HEK293T (cell line): Measurements from ENCODE around the gene DGKQ.

Source experiments
- ARNT ChIP-seq: fragments of 450-650 bp; IDR thresholded peaks from 2 replicates; pipeline ENCODE4 v1.6.1; 2017; ENCODE audit warnings: mild to moderate bottlenecking
- BHLHE40 ChIP-seq: fragments of 450-650 bp; IDR thresholded peaks from 2 replicates; pipeline ENCODE4 v1.6.1; 2016; ENCODE audit warnings: mild to moderate bottlenecking, moderate library complexity, borderline replicate concordance
- CTBP1 ChIP-seq: fragments of 450-650 bp; IDR thresholded peaks from 2 replicates; pipeline ENCODE4 v1.6.1; 2016; ENCODE audit warnings: borderline replicate concordance
- ELF4 ChIP-seq: fragments of 450-650 bp; IDR thresholded peaks from 2 replicates; pipeline ENCODE4 v1.6.1; 2017; ENCODE audit warnings: antibody characterized with exemption
- FOXA1 ChIP-seq: fragments of 450-650 bp; IDR thresholded peaks from 2 replicates; pipeline ENCODE4 v1.6.1; 2016; ENCODE audit warnings: mild to moderate bottlenecking
- FOXK2 ChIP-seq: fragments of 450-650 bp; IDR thresholded peaks from 2 replicates; pipeline ENCODE4 v1.6.1; 2016; ENCODE audit warnings: mild to moderate bottlenecking
- HDGF ChIP-seq: fragments of 450-650 bp; IDR thresholded peaks from 2 replicates; pipeline ENCODE4 v1.6.1; 2017; ENCODE audit warnings: antibody characterized with exemption, borderline replicate concordance
- LEF1 ChIP-seq: fragments of 450-650 bp; IDR thresholded peaks from 2 replicates; pipeline ENCODE4 v1.6.1; 2017; ENCODE audit warnings: mild to moderate bottlenecking, borderline replicate concordance
- NFRKB ChIP-seq: fragments of 450-650 bp; IDR thresholded peaks from 2 replicates; pipeline ENCODE4 v1.6.1; 2016; ENCODE audit warnings: mild to moderate bottlenecking, moderate library complexity
- SP1 ChIP-seq: fragments of 450-650 bp; IDR thresholded peaks from 2 replicates; pipeline ENCODE4 v1.6.1; 2017
- SUZ12 ChIP-seq: fragments of 450-650 bp; IDR thresholded peaks from 2 replicates; pipeline ENCODE4 v1.6.1; 2016; ENCODE audit warnings: mild to moderate bottlenecking
- TARDBP ChIP-seq: fragments of 450-650 bp; IDR thresholded peaks from 2 replicates; pipeline ENCODE4 v1.6.1; 2016
- ZNF384 ChIP-seq: fragments of 450-650 bp; IDR thresholded peaks from 2 replicates; pipeline ENCODE4 v1.6.1; 2016

DNA sequence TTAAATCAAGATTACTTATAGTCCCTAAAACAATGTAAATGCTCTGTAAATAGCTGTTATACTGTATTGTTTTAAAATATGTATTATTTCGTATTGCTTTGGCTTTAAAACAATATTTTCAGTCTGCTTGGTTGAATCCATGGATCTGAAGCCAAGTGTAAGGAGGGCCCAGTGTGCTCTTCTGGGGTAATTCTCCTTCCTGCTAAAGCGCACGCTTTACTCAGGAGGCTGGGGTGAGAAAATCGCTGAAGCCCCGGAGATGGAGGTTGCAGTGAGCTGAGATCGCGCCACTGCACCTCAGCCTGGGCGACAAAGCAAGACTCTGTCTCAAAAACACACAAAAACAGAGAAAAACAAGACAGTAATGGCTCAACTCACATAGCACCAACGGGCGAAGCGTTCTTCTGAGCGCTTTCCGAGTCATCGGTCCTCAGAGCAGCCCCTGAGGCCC is 13.1 kb upstream of the DGKQ start:
- no peak for TF ChIP-seq ZNF384
- TF ChIP-seq LEF1, result no peak
- TF ChIP-seq NFRKB, result no peak
- no peak for TF ChIP-seq SUZ12
- TF ChIP-seq HDGF, result no peak
- no peak for TF ChIP-seq SP1
- TF ChIP-seq TARDBP, result no peak
- no peak for TF ChIP-seq ARNT
- no peak for TF ChIP-seq BHLHE40
- TF ChIP-seq CTBP1, result no peak
- no peak for TF ChIP-seq ELF4
- no peak for TF ChIP-seq FOXK2
- no peak for TF ChIP-seq FOXA1
